NCI-H345 (cell line): ENCODE measurements around the gene LRMDA.

Source experiments
- DNase-seq: peaks from one replicate; lab custom pipeline; 2025; lab: John Stamatoyannopoulos, UW

The LRMDA gene

DNA sequence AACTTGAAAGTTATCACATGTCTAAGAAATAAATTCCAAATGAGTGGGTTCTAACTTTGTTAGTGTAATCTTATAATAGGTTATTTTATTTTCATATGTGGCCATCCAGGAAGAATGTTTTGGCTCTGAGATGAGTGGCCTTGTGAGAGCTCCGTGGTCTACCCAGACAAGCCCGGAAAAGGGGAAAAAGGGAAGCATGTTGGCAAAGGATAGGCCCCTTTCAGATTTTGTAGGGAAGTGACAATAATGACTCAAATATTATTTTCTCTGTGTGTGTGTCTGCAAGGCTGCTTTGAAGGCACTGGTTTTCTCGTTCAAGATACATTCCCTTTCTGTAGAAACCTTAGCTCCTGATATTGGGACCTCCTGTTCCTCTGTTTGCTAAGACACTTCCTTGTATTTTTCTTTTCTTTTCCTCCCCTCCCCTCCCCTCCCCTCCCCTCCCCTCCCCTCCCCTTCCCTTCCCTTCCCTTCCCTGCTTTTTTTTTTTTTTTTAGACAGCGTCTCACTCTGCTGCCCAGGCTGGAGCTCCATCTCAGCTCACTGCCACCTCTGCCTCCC is 240.8 kb downstream of the LRMDA start:
- DNase-seq: no peak

DNA sequence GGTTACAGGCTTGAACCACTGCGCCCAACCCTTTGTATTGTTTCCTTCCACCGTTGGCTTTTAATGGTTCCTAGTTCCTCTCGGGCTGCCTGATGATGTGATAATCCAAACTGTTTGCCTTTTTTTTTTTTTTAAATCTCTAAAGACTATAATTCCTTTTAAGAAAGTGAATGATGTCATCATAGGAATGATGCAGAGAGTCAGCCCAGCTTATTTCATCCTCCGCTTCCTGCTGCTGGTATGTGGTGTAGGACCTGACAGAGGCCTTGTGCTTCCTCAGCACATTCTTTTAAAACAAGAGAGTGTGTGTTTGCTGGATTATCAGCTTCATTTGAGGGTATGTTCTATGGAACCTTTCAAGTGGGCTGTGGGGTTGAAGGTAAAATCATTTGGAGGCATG is 241.4 kb downstream of the LRMDA start:
- no peak for DNase-seq

DNA sequence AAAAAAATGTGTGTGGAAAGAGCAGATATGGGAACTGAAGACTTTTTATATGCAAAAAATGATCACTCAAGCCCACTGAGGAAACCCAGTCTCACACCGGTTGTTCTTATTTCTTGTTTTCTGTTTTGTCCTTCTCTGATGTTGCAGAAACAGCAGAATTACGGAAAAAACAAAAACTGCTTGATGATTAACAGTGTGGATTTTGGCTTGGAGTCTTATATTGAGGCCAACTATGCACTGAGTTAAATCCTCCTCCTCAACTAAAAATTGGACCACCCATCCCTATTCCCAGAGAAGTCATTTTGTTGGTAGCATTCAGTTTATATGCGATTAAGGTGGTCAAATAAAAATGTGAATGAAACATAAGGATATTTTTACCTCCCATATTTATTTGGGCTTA is 246.1 kb downstream of the LRMDA start:
- DNase-seq: no peak

DNA sequence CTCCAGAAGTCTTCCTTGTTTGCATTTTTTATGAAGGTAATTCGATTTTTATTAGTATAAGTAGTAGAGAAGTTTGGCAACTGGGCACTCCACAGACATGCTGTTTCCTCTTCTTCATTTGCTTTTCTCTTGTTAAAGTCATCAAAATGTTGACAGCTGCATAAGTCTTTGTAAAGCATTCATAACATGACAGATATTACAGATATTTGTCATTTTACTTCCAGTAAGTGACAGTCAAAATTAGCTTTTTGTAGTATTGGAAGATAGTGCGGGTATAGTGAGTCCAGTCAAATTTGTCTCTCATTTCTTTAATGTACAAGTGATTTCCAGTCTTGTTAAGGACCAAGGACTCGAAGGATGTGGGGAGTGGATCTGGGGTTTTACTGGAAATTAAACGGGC is 247.1 kb downstream of the LRMDA start:
- no peak for DNase-seq

DNA sequence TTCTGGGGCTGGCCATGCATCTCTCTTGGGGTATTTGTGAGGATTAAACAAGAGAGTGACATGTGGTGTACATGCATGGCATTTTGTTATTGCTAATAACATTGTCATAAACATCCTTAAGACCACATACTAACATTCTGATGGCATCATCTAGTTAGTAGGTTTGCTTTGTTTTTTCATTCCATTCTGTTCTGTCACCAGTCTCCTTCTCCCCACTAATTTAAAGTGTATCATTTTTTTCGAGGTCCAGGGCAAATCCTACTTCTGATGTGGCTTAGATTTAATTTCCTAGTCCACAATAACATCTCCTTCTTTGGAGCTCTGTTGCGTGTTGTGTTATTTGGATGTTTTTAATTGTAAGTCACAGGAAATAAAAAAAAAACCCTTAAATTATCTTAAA is 248.1 kb downstream of the LRMDA start:
- no peak for DNase-seq

DNA sequence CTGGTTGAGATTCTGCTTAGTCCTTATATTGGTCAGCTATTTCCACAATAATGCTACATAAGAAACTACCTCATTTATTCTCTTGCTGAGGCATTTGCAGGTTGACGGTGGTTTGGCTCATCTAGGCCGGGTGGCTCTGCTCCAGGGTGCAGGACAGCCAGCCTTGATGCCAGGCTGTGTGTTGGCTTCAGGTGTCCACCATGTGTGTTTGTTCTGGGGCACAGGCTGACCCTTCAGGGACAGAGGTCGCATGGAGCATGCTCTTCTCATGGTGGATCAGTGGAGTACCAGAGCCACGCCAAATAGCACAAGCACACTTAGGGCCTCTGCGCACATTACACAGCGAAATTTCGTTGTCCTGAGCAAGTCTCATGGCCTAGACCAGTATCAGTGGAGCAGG is 249.9 kb downstream of the LRMDA start:
- no peak for DNase-seq

DNA sequence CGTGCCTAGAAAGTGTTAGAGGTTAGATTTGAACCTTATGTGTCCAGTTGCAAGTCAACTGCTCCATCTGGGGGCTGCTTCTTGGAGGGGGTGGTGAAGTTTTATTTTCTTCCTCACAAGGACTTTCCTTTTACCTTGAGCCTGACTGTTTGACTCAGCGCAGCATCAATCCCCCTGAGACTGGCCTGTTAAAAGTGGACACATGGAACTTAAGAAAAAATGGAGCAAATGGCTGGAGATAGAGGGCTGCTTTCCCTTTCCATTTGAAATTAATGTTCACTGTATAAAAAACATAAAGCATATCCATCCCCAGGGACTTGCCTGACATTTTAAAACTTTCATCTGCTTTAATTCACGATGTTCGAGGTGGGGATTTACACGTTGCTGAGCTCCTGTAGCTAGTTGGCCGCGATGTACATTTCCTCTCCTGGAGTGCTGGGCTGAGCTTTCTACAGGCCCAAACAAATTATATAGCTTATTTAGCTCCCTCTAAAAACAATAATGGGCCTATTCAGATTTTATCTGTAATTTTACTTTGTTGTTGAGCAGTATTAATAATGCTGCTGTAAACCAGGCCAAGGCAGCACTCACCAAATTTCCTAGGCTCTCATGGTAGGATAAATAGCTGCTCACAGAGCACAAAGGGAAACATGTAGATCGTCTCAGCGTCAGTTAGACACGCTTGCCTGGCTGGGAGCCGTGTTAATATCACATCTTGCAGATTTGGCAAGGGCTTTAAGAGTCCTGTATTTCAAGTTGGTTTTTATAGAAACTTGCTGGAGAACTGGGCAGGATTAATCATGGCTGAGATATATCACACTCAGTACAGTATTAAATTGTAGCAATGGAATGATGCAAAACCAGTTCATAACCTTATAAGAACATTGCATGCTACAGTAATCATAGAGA is 251.5 kb downstream of the LRMDA start:
- DNase-seq: no peak

DNA sequence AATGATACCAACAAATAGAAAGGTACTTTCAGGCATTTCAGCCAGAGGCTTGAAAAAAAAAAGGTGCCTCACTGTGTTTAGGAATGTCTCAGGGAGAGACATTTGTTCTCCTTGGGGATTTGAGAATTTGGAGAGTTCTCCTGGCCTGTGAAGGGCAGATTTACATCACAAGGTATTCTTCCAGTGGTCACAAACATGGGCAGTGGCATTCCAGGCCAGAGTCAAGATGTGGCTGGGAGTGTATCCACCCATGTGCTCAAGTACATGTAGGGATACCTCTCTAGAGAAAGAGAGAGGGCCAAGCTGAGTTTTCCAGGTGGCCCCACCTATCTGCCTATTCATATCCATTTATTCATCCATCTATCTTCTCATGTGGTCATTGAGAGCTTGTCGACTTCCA is 253.8 kb downstream of the LRMDA start:
- DNase-seq: no peak

DNA sequence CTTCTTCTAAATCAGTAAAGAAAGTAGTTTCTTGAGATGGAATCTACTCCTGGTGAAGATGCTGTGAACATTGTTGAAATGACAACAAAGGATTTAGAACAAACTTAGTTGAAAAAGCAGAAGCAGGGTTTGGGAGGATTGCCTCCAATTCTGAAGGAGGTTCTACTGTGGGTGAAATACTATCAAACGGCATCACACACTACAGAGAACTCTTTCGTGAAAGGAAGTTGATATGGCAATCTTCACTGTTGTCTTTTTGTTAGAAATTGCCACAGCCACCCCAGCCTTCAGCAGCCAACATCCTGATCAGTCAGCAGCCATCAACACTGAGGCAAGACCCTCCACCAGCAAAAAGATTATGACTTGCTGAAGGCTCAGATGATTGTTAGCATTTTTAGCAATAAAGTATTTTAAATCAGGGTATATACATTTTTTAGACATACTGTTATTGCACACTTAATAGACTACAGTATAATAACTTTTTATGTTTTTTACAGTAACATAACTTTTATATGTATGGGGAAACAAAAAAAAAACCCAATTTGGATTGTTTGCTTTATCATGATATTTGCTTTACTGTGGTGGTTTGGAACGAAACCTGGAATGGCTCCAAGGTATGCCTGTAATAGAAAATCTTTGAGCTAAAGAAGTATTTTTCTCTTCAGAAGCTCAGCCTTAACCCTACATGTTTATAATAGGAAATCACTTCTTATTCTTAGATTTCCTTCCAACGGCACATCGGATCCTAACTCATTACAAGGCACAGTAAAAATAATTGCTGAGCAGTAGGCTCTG is 257.3 kb downstream of the LRMDA start:
- DNase-seq: no peak

DNA sequence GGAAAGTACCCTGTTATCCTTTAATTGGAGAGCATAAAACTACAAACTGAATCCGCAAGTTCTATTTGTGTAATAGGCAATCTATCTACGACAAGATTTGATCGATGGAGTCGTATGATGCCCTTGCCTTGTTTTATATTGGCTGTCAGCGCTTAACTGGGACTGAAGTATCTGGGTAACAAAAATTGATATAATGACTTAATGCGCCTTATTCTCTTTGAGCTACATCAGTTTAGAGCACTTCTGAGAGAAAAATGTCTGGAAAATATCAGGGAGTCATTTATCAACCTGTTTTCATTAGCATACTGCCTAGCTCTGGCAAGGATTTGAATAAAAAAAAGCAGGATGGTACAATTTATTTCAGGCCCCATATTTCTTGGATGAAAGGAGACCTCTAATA is 262.1 kb downstream of the LRMDA start:
- DNase-seq: no peak

DNA sequence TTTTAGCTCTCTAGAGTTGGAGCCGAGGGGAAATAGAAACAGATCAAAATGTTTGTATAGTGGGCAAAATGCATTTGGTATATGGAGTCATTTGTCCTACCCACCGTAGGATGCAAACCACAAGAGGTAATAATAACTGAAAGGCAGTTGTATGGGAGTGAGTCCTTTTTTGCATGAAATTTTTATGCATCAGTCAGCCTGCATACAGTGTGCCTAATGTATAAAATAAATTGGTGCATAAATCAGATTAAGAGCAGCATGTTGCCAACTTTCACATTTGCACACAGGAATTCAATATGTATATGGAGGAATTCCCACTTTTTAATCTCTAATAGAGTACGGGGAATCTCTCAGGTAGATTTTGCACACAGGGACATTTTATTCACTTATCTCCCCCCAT is 262.8 kb downstream of the LRMDA start:
- DNase-seq: no peak

DNA sequence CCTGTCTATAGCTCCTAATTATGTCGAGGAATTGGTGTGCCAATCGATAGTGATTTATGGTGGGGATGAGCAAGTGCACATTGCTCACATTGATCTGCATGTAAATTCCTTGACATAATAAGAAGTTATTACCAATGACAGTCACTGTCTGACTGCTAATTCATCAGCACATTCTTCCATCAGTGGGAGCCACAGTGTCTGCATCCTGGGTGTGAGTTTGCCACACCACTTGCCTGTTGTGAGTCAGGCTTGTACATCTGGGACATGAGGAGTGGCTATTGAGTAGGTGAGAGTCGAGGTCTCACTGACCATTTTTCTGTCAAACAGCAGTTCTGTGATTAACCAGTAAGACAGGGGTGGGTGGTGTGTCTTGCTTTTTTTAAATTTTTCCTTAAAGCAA is 263.4 kb downstream of the LRMDA start:
- no peak for DNase-seq

DNA sequence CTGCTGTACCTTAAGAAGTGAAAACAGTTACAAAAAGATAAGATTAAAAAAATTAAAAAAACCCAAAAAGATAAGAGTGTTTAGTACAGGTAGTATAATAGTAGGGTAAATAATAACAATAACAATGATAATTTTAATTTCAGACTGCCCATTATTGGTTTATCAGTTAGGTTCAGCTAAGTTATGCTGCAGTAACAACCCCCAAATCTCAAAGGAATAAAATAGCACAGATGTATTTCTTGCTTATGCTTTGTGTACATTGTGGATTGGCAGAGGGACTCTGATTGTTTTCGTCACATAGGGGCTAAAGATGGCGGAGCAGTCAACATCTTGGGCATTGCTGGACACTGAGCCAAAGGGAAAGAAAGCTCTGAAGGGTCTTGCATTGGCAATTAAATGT is 264.6 kb downstream of the LRMDA start:
- no peak for DNase-seq

DNA sequence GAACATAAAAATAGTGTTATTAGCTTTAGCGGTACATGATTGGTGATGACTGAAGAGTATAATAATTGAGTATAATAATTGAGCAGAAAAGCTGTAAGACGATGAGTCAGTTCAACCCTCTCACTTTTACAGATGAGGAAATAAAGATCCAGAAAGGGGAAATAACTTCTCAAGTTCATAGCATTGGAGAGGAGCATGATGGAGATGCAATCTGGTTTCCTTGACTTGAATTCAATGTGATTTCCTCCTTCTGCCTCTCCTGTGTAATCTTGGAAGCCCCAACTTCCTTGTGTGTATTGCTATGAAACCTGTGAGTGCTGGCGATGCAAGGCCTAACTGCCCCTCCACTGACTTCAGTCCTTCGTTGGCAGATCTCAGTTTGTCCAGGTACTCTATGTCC is 265.1 kb downstream of the LRMDA start:
- no peak for DNase-seq

DNA sequence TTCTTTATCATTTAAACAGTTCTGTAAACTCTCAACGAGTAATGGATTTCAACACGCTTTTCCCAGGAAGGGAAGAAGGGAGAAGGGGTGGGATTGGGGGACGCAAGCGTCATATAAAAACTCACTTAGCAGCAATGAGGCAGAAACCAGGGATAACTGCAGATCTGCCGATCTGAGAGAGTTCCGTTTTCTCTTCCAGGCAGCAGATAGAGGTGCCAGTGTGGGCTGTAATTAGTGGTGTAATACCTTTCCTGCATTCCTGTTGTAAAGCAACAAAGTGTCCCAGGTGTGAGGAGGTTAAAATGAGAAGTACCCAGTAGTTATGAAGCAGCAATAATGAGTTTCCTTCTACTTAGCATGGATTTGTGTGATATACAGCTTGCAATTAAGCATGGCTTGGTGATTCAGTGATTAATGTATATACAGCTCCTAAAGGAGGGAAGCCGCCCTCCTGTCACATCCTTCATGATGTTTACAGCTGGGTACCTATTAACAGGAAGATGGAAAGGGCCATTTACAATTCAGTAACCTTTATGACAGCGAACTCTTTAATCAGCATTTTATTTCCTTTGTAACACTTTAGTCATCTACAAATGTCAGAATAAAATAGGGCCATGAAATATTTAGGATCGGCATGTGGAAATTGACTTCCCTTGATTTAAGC is 271.9 kb downstream of the LRMDA start:
- DNase-seq: no peak

DNA sequence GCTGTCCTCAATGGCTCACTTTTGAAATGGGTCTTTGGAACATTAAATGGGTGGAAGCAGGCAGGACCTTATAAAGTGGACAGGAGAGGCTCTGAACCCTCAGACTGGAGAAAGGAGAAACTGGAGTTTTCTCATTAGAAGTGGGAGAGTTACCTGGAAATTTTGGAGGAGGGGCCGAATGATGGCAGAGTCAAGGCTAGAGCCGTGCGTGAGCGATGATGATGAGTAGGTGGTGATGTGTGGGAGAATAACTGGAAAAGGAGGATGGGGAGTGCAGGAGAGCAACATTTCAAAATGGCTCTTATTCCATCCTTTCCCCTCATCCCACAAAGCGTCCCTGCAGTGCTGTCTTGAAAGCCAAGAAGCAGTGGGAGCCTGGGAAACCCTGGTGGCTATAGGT is 274.0 kb downstream of the LRMDA start:
- DNase-seq: no peak

DNA sequence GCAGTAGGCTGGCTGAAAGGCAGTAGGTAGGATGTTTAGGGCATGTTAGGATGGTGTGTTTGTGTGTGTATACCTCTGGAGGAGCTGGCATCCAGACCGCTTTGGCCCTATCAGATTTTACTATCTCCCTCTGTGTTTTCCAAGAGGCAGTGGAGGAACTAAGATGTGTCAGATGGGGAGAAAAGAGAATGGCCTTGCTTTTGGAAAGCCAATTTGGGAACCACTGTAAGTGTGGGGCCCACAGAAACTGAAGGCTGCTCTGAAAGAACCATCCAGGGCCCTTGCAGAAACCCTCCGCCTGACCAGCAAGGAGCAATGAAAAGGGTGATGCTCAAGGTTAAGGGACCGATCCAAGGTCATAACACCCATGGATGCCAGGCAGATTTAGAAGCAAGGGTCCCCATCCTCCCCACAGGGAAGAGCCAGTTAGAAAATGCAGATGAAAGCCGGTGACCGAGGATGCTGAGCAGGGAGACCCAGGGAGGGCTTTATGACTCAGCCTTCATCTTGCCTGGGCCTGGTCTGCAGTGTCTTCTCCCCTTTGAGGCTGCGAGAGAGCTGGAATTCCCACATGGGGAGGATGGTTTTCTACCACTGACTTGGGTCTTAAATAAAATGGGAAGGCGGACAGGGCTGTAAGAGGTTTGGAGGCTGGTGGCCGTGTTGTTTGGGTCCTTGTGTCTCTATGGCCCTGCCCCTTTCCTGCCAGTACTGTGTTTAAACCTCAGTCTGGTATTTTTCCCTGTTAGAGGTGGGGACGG is 275.8 kb downstream of the LRMDA start:
- no peak for DNase-seq

DNA sequence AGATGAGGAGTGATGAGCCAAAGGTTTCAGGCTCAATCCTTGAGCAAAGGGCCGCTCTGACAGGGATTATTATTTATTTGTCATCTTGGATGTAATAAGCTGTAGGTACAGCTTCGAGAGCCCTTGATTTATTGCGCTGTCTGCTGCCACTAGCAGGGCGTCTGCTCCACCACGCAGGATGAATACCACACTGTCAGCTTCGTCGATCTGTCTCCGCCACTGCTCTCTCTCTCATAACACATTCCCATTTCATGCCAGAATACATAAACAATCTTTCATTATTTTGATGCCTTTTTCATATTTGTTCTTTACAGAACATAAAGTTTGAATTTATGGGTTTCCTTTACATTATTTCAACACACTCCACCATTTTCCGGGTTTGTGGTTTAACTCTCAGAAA is 276.6 kb downstream of the LRMDA start:
- DNase-seq: no peak

DNA sequence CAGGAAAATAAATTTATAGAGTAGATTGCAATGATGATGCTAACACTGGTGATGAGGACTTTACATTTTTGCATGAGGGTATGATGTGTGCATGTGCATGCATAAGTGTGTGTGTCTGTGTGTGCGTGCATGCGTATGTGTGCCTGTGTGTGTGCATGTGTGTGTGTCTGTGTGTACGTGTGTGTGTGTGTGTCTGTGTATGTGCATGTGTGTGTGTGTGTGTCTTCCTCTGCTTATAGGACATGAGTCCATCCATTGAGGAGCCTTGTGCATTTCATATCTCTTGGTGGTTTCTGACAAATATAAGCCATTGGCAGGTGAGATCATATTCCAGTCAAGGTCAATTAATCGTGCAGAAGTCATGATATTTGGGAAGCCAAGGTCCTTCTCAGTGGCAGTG is 277.8 kb downstream of the LRMDA start:
- DNase-seq: no peak

DNA sequence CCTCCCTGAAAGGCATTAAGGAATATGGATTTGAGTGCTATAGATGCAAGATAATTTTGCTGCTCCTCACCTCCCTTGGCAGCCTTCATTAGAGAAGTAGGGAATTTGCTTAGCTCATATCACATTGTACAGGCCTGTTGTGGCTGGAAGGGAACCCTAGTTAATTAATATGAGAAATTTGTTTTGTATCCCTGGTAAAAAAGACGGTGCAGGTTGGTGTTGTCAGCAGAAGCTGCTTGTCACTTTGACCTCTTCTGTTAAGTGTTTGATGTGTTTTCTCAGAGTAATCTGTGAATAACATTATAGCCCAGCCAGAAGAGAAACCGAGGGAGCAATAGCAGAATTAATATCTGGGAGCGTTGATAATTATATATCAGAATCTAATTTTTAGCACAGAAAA is 278.4 kb downstream of the LRMDA start:
- DNase-seq: no peak

DNA sequence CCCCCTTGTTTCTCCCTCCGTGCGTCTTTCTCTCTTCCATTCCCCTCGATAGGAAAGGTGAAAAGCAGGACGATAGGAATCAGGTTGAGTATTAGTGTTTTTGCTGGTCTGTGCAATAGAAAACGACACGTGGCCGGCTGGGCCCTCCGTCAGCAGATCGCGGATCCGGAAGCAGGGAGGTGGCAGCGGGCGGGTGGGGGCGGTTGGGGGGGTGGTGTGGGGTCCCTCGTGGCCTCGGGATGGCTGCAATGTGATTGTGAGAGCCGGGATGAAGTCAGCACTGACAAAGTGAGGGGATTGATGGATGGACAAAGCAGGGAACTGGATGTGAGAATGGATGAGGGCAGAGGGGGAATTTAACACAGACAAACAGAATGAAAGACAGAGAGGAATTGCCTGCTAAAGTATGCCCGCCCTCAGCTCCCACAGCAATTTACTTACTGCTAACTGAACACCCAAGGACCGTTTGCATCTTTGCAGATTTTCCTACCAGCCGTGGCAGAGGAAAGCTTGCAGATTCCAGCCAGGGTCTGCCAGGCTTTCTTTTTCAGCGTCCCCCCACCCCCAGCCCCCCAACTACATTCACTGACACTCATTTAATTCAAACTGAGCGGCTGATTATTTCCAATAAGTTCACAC is 280.9 kb downstream of the LRMDA start:
- no peak for DNase-seq
